ENCODE measurements around the gene ADSS1.

ADSS1 gene

GRCh38 chr14:104723651-104724406, at the start of gene ADSS1:
Gene ADSS1, plus strand, starts transcription at chr14:104724229. Its CDS starts 42 bp downstream, at chr14:104724271.
- DNase-seq: no peak

GRCh38 chr14:104675447-104675846, 48.6 kb upstream of the ADSS1 start:
- no peak for DNase-seq

GRCh38 chr14:104676130-104676693, 47.8 kb upstream of the ADSS1 start:
- DNase-seq: no peak

- DNase-seq: no peak
Measured at GRCh38 chr14:104676694-104677511, 47.1 kb upstream of the ADSS1 start.

DNA sequence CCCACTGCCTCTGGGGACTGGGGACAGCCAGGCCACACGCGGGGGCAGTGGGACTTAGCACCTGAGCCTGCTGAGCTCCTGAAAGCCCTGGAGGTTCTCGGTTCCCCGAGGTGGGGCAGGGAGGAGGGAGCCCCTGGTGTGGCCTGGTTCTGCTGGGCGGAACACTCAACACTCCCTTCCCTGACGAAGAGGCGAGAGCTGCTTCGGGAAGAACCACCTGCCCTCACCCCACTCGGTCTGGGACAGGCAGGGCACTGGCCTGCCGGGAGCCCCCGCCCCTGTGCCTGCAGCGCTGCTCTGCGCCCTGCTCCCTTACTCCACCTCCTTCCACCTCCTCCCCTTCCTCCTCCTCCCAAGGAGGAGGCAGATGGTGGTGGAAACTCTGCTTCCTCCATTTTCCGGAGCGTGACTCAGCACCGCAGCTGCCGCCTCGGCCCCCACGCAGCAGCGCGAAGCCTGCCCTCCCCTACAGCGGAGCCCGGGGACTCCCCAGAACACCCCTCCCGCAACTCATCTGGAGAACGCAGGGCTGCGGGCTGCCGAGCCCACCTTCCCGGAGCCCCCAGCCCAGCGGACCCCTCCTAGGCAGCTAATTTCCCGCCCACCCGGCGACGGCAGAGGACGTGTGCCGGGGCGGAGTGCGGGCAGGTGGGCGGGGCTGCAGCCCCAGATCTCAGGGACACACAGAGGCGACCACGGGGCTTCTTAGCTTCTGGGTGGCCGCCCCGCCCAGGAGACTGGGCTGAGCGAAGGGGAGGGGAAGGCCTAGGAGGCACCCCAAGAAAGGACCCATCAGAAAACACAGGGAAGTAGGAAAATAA, 46.3 kb upstream of the ADSS1 start:
- peak; percentile 25 for DNase-seq

DNA sequence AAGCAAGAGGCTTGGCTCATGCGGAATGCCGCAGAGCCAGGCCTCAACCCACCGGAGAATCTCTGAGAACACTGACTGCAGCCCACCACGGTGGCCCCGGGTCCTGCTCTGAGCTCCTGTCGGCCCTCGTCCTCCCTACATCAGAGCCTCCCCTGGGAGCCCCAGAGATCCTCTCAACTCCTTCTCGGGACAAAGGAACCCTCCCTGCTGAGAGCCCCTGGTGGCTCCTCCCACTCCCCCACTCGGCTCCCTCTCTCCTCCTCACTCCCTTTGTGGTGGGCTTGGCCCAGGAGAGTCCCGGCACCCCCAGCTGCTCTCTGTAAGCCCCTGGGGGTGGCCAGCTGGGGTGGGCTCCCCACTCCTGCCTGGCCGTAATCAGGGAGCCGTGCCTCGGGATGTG, 45.7 kb upstream of the ADSS1 start:
- DNase-seq: no peak

DNA sequence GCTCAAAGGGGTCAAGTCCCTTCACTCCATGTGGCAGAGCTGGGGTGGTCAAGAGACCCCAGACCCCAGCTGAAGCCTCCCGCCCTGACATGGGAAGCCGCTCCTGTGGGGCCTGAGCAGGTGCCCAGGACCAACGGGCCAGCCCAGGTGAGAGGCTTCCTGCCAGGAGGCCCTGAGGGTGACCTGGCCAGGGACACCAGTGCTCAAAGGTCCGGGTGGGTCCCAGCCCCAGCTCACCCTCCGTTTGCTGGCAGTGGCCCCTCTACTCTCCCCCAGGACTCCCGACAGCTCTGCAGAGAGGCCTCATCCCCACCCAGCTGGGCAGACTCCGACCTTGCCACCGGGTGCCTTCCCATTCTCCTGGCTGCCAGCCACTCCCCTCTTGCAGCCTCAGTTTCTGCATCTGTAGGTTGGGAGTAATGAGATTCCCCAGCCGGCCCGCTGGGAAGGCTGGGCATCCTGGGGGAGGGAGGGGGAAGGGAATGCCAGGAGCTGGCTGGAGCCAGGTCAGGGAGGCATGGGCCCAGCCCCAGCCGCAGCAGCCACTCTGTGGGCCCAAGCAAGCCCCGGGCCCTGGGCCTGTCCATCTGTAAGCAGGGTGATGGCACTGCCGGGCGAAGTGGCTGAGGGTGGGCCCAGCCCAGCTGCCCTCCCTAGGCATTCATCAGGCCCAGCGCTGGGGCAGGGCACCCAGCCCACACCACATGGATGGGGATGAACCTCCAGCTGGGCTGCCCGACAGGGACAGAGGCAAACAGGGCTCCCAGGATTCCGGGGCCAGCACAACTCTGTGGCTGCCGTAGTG, 44.9 kb upstream of the ADSS1 start:
- DNase-seq: no peak

GRCh38 chr14:104680056-104680805, 43.8 kb upstream of the ADSS1 start:
- no peak for DNase-seq

DNA sequence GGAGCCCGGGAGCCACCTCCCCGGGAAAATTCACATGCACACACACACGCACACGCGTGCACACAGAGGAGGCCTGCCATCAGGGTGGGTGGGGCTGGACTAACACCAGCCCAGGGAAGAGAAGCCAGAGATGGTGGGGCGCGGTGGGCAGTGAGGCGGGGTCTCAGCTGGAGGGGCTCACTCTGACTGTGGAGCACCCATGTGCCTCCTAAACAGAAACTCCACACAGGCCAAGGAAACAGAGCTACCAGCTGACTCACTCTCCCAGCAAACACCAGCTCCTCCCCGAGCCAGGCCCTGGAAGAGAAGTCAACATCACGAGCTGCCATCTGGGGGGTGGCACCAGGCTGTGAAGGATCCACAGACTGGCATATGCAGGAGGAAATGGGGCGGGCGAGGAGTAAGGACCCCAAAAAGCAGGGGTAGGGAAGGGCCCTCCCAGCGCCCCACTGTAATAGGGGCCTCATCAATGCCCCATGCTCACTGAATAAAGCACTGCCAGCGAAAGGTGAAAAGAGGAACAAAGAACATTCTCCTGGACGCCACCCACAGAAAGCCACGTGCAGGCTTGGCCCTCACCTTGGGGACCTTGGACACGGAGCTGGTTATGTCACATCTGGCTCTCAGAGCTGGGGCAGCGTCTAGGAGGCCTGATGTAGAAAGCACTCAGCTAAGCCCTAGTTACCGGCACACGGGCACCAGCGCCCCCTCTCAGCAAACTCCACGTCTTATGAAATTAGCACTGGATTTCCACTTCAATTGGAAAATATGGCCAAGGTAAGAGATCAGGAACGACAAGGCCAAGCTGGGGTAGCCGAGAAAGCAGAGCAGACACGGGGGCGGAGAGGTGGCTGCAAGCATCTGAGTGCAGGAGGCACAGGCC, 43.0 kb upstream of the ADSS1 start:
- no peak for DNase-seq

- DNase-seq: no peak
Measured at GRCh38 chr14:104681689-104682074, 42.3 kb upstream of the ADSS1 start.

DNA sequence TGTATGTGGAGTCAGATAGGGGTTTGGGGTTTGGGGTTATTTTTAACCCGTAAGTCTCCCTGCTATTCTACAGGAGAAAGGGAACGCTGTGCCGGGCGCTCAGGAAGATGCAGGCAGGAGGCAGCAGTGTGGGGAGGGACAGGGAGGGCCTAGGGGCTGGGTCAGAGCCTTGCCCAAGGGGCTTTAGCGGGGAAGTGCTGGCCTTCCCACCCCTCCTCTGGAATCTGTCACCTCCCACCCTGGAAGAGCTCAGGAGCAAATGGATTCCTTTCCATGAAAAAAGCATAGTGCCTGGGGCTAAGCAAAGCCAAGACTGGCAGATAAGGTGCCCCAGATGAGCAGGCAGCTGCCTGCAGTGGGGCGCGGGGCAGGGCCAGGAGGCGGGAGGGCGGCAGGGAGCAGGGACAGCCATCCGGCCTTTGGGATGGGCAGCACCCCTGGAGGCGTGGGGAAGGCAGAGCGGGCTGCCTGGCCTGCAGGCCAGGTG, 41.9 kb upstream of the ADSS1 start:
- no peak for DNase-seq

- DNase-seq: no peak
Measured at GRCh38 chr14:104683653-104684448, 40.2 kb upstream of the ADSS1 start.

GRCh38 chr14:104684449-104684821, 39.6 kb upstream of the ADSS1 start:
- no peak for DNase-seq

DNA sequence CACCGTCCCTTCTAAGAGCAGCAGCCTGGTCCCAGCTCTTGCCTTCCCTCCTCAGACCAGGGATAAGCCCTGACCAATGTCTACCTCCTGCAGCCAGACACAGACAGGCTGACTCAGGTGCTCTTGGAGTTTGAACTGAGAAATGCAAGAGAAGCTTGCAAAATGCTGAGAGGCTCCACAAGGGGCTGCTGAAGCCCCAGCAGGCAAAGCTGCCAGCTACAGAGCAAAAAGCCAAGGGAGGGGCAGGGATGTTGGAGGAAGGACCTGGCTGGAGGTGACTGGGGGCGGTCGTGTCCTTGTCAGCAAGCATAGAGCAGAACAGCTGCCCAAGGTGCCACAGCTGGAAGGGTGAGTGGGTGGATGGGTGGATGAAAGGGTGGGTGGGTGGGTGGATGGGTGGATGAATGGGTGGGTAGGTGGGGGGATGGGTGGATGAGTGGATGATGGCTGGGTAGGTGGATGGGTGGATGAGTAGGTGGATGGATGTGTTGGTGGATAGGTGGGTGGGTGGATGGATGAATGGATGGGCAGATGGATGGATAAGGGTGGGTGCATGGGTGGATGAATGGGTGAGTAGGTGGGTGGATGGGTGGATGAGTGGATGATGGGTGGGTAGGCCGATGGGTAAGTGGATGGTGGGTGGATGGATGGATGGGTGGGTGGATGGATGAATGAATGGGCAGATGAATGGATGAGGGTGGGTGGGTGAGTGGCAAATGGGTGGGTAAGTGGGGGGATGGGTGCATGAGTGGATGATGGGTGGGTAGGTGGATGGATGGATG, 38.6 kb upstream of the ADSS1 start:
- no peak for DNase-seq

- DNase-seq: no peak
Measured at GRCh38 chr14:104685998-104686610, 37.9 kb upstream of the ADSS1 start.

- no peak for DNase-seq
Measured at GRCh38 chr14:104686624-104687517, 37.2 kb upstream of the ADSS1 start.
